Colon (tissue), 2 donors: Measurements from ENCODE around the gene ACOX1.

Experiments used
- FAIRE-seq: peaks from 2 replicates; lab custom pipeline; 2012; peaks lifted over from hg19 to GRCh38; lab: Jason Lieb, UNC
- donor health status: control.
- donor health status: control.

ACOX1 gene

DNA sequence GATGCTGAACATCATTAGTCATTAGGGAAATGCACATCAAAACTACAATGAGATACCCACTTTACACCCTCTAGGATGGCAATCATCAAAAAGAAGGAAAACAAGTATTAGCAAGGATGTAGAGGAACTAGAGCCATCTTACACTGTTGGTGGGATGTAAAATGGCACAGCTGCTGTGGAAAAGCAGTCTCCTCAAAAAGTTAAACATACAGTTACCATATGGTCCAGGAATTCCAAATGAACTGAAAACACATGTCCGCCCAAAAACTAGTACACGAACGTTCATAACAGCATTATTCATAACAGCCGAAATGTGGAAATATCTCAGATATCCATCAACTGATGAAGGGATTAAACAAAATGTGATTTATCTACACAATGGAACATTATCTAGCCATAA lies 45.2 kb downstream of the ACOX1 start:
- no peak for FAIRE-seq

DNA sequence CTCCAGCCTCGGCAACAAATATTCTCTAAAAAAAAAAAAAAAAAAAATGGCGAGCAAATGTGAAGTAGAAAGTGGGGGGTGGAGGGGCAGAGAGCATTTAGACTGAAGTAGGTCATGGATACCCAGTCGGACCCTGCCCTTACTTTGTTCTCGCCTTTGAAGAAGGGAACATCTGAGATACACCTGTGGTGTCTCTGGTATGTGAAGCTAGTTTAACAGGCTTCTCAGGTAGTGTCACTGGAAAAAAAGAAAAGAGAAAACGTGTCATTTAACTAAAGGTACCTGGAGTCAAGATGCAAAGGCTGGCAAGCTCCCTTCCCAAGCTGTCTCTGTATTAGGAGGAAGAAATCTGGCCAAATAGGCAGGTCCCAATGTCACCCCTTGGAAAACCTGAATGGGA lies 46.1 kb downstream of the ACOX1 start:
- FAIRE-seq, result no peak

DNA sequence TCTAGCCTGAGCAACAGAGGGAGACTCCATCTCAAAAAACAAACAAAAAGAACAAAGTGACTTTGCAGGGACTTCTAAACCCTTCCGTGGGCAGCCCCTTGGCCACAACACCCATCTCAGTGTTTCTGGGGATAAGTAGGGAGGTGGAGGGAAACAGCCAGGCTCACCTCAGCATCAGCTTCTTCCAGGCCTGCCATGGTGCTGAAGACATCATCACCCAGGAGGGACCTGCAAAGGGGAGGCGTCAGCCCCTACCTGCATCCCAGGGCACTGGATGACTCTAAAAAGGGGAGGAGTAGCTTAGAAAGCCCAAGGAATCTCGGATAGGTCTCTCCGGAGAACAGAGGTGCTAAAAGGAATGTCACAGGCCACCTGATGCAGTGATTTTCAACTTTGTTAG lies 47.9 kb downstream of the ACOX1 start:
- no peak for FAIRE-seq

DNA sequence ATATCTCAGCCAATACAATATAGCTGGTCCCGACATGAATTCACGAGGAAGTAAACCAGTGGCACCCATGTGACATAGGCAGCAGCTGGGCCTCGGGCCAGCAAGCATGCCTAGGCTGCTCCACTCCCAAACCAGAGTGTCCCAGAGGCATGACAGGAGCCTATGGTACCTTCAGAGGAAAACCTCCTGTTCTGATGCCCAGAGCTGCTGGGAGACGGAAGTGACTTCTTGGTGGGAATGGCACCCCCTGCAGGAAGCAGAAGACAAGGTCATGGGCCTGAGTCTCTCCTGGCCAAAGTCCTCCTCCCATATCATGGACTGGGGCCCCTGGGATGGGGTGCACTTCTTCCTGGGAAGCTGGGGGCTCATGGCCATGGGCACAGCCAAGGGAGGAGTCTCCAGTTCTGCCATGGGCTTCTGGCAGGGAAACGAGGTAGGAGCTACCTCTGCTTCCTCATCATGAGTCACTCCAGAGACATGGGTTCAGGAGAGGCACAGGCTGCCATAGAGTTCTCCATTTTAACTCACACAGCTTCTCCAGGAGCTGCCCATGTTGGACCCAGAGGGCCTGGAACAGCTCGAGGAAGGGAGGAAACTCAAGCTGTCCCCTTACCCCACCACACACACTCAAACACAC lies 51.6 kb downstream of the ACOX1 start:
- FAIRE-seq, result no peak

DNA sequence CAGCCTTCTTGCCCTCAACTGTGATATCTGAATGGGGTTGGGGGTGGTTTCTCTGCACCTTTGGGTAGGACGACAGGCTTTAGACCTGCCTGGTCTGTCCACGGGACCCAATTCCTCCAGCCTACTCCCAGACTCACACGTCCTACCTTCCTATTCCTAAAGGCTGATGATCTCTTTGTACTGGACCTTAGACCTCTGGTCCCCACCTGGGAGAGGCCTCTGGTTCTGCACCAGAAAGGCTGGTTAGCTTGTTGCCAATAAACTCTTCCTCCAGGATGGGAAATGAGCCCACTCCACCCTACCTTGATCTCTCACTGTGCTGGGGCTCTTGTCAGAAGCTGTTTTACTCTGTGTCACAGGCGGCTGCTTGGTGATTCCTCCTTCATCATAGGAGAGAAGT lies 52.5 kb downstream of the ACOX1 start:
- FAIRE-seq, result no peak

DNA sequence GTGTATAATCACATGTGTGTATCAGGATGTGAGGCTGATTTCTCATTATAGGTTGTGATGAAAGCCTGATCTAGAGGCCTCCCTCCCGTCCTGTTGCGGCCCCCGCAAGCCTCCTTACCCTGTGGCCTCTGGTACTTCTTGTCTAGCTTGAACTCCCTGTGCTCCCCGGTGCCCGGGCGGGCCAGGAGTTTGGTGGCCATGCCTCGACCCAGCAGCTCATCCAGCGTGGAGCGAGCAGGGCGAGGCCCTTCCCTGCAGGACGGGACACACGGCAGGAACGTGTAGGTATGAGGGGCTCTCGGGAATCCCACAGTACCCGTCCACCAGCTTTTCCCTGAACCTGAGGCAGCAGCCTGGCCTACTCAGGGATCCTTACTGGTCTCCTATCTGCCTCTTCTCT lies 53.1 kb downstream of the ACOX1 start:
- no peak for FAIRE-seq

DNA sequence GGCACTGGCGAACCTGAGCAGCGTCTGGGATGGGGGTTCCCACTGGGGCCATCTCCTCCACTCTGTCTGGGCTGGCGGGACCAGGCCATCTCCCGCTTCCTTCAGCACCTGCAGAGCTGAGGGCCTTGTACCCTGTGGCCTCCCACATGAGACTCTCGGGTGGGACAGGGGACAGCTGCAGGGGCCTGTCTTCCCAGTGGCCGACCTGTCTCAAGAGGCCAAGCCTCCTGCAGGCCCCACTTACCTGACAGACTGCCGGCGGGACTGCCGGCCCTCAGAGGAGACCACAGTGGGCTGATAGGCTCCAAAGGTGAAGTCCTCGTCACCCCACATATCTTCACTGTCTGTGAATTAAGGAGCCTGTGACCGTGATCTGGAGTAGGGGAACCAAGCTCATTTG lies 53.9 kb downstream of the ACOX1 start:
- FAIRE-seq, result no peak

DNA sequence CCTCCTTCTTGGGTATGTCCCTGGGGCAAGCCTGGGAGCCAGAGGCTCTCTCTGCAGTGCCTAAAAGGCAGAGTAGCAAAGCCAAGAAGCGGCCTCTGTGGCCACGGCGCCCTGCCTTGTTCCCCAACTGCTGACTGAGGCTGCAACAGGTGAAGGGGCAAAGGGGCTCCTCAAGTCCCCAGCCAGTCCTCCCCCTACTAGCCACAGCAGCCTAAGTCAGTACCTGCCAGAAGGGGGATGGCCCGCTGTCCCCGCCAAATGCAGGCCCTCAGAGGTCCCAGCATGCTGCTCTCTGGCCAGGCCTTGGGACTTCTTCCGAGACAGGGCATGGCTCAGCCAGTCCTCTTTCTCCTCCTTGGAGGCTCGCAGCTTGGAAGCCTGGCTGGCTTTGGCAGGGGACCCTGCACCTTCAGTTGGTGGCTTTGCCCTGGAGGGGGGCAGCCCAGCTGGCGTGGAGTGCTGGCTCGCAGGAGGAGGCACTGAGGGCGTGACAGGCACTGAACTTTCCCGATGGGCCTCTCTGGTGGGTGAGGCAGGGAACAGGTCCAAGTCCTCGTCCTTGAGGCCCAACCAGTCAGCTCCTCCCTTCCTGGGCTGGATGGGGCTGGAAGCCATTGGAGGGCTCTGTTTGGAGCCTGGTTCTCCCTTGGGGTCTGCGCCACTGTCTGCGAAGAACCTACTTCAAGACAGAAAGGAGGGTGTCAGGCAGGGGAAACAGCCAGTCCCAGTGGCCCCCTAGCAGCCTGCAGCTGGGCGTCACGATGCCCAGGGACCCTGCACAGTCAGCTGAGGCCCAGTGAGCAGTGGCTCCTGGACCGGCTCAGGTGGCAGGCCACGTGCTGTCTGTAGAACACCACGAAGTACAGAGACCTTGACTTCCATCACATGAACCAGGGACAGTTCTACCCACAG lies 55.7 kb downstream of the ACOX1 start:
- FAIRE-seq, result no peak

DNA sequence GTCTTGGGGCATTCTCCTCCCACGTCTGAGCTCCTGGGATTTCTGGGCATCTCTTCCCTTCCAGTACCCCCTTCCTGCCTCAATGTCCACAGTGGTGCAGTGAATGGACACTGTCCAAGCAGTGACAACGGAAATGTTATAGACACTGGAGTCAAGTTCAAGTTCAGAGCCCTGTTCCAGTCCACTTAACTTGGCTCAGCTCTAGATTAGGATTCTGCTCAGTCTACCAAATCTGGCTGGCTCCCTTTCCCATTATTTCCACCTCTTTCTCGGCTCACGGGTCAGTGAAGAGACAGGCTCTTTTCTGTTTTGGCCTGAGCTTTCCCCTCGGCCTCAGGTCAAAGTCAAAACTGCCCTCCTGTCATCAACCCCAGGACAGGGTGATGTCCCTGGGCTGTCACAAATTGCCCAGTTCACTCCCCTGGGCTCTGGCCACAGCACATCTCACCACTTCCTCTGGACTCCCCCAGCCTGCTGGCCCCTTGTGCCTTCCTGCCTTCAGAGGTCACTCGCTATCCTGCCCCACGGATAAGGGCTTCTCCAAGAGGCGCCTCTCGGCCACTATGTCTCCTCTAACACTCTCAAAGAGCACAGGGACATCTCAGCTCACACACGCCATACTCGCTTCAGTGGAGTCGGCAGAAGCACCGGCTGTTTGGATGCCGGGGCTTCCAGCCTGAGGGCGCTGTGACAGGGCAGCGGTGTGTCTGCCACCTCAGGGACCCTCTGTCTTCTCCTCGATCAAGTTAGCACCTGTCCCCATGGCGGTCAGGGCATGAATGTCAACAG lies 56.6 kb downstream of the ACOX1 start:
- no peak for FAIRE-seq

DNA sequence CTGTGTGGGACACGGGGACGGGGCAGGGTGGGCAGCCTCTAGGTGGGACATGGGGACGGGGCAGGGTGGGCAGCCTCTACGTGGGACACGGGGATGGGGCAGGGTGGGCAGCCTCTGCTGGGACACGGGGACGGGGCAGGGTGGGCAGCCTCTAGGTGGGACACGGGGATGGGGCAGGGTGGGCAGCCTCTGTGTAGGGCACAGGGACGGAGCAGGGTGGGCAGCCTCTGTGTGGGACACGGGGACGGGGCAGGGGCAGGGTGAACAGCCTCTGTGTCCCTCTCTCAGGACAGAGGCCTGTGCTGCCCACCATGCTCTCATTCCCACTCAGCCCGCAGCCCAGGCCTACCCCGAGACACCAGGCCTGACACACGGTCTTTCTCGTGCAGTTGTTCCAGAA lies 57.4 kb downstream of the ACOX1 start:
- FAIRE-seq, result no peak

DNA sequence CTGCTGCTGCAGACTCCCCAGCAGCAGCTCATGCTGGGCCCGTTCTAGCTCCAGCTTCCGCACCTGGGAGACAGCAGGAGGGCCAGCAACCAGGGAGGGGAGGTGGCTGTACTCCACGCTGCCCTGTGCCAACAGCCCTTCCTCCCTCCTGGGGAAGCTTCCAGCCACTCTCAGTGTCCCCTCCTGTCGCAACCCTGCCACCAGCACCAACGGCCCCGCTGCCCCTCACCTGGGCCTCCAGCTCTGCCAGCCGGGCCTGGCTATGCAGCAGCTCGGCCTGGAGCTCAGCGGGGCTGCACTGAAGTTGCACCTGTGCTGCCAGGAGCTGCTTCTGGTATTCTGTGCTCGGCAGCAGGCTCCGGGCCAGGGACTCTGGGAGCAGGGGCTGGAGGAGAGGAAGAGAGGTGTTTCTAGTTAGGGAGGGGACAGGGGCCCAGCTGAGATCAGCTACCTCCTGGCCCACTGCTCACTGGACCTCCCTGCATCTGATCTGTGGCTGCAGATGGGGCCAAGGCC lies 58.9 kb downstream of the ACOX1 start:
- FAIRE-seq, result no peak

DNA sequence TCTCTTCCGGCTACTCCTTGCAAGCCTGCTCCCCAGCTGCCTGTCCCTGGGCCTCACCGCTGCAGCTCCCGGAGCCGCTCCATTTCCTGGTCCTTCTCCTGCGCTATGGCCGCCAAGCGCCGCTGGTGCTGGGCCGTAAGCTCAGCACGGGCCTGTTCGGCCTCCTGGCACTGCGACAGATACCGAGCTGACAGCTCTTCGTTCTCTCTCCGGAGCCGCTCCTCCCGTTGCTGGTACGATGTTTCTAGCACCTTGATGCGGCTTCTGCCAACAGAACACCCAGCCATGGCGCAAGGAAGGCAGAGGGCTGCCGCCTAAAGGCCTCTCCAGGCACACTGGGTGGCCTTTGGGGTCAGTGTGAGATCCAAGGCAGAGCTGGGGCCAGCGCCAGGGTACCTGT lies 59.4 kb downstream of the ACOX1 start:
- no peak for FAIRE-seq

DNA sequence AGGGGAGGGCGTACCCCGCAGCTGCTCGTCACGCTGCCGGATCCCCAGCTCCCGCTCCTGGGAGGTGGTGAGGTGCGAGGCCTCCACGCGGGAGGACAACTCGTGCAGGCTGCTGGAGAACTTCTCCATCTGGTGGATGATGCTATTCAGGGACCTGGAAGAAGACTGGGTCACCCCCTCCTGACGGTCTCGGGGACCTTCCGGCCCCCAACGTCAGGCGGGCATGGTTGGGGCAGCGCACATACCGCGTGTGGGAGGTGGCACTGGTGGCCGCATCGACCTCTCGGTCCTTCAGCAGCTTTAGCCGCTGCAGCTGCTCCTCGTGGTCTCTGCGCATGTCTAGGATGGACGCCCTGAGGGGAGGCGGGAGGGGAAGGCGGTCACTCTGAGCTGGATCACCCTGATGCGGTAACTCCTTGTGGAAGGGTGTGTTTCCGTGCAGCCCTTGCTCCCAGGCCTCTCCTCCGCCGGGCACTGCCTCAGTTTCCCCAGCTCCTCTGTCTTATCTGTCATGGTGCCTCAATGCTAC lies 61.0 kb downstream of the ACOX1 start:
- no peak for FAIRE-seq

DNA sequence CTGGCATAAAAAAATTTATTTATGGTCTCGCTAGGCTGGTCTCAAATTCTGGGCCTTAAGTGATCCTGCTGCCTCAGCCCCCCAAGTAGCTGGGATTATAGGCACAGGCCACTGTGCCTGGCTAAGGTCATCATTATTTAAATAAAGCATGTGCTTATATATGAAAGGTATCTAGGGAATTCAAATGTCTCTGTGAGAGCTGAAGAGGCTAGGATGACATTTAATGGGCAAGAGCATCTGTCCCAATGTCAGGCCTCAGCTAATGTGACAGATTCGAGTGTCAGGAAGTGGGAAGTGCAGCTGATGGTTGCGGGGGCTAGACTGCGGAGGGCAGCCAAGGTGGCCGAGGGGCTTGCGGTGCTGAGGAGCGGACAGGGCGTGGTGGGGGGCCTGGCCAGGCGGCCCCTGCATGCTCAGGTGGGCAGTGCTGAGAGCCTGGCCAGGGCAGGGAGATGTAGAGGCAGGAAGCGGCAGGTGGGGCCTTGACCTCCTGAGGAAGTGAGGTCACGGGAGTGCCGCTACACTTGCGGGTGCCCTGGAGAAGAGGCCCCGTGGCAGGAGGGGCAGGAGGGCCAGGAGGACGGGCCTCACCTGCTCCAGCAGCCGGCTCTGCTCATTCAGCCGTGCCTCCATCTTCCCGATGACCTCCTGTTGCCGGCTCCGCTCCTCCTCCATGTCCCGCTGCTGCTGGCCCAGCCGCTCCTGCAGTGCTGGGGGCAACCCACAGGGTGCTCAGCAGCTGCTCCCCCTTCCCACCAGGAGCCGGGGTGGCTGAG lies 61.6 kb downstream of the ACOX1 start:
- no peak for FAIRE-seq

DNA sequence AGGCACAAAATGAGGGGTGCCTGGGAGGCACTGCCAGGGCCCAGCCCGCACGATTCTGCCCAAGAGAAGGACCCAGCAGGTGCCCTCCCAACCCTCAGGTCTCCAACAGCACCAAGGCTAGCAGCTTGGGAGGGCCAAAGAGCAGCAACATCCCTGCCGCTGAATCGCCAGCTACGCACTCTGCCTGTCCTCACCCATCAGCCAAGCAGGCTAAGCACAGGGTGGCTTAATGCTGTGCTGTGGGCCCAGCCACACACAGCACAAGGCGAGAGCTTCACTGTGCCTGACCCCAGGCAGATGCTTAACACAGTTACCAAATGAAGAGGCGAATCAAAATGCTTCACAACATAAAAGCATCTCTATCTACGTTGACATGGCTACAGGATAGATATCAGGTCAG lies 63.7 kb downstream of the ACOX1 start:
- no peak for FAIRE-seq

DNA sequence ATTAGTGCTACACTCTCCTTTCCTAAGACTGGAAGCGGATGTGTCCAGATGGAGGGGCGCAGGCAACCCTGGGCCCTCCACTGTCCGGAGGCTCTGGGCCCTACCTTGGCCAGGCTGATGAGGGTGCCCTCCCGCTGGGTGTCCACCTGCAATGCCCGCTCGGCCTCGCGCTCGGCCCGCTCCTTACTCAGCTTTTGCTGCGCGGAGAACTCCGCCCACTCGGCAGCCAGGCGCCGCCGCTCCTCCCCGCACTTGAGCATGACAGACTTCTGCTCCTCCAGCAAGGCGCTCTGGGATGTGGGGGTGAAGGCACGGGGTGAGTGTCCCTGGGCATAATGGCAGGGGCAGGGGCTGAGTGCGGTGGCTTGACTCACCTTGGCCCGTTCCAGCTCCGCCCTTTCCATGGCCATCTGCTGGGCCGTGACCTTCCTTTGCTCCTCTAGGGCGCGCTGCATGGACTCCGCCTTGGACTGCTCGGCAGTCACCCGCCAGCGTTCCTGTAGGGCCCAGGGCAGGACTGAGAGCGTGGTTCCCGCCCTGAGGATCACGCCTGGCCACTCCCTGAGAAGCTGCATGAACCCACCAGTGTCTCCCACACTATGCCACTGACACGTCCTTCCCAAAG lies 64.2 kb downstream of the ACOX1 start:
- FAIRE-seq, result no peak

DNA sequence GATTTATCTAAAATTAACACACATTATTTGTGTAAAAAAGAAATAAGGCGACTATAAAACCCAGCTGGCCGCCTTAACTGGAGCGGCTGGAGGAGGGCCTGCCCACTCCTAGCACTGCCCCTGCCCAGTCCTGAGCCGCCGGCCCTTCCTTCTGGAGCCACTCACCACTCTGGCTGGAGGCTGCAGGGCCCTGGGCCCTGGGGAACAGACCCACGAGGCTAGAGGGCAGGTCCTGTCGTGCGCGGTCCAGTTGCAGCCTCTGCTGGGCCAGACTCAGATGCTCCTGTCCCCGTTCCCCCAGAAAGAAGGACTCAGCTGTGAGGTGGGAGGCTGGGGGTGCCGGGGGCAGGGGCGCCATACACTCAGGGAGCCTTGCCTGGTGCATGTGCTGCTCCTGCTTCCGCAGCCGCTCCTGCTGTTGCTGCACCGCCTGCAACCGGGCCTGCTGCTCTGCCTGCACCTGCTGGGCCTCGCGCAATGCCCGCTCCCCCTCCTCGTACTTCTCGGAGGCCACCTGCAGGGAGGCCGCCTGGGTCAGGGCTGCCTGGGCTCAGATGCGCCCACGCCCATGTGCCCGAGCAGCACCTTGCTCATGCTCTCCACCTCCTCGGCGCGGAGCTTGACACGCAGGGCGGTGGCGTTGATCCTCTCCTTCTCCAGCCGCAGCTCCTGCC lies 65.3 kb downstream of the ACOX1 start:
- no peak for FAIRE-seq

DNA sequence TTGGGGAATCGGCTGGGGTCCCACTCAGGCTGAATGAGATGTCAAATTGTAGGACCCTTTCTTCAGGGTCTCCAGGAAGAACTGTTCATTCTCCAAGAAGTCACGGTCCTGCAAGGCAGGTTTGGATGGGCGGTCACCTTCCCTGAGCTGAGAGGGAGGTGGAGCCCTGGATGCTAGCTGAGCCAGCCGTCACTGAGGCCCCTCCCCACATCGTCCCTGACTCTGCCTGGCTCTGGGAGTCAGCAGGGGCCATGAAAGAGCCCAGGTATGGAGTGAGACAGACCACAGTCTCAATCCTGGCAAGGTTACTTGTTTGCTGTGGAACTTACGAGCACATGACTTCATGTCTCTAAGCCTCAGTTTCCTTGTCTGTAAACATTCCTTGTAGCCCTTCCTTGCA lies 68.3 kb downstream of the ACOX1 start:
- FAIRE-seq, result no peak

DNA sequence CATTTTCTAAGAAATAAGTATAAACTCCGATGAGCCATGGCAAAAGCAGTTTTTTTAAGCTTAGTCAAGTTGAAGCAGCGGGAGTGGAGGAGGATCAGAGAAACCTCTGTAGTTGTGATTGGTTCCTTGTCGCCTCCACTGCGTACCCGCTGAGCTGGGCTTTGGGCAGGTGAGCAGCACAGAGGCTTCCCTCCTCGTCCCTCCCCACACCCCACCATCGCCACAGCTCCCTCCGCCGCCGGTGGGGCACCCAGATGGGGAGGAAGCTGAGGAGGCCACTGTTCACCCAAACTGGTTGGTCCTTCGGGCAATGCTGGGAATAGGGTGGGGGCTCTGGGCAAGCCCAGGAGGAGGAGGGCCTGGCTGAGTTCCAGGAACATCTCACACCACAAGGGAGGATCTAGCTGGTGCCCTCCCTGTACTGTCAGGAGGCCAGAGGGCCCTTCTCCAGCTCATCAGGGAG lies 69.1 kb downstream of the ACOX1 start:
- no peak for FAIRE-seq

DNA sequence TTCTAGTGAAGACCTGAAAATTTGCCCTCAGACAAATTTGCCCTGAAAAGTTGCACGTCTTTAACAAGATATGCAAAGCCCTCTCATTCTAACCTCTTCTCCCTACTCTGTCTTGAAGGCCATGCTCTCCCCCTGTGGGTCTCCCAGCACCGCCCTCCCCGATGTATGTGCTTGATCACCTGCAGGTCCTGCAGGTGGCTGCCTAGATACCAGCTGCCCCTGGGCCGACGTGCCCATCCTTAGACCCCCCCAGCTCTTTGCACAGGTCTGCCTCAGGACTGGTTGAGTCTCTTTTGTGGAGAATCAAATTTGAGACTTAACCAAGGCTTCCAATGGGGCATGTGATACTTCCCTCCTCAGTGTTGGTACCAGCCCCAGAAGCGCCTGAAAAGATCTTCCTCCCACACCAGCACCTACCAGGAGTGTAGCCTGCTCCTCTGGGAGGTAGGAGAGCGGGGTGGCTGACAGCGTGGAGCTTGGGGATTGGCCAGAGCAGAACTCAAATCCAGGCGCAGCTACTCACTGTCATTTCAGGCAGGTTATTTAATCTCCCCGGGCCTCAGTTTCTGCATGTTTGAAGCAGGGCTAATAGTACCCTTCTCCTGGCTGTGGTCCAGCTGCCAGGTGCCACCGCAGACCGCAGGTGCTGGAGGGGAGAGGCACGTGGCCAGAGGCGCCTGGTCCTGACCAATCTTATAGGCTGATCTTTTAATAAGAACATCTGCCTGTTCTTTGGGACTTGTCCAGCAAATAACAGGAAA lies 69.7 kb downstream of the ACOX1 start:
- no peak for FAIRE-seq
